Nephron (organoid): ENCODE results near the gene DSCAML1.

Experiments
- H3K27ac Mint-ChIP-seq, 3 experiments: 2 replicates each; pipeline ENCODE4 v1.8.0; 2020; ENCODE audit warnings: mixed read lengths in 3 of 3, mild to moderate bottlenecking in 2 of 3, moderate library complexity in 1 of 3
- H3K27me3 Mint-ChIP-seq: 2 replicates; pipeline ENCODE4 v1.8.0; 2021; ENCODE audit warnings: low read depth, mild to moderate bottlenecking, moderate library complexity, mixed read lengths
- H3K36me3 Mint-ChIP-seq: 2 replicates; pipeline ENCODE4 v1.8.0; 2020; ENCODE audit warnings: low read depth, mixed read lengths
- H3K4me1 Mint-ChIP-seq: 2 replicates; pipeline ENCODE4 v1.8.0; 2020; ENCODE audit warnings: mixed read lengths
- H3K4me3 Mint-ChIP-seq, 3 experiments: 2 replicates each; pipeline ENCODE4 v1.8.0; 2020; ENCODE audit warnings: mild to moderate bottlenecking in 3 of 3, mixed read lengths in 3 of 3, moderate library complexity in 2 of 3
- H3K9me3 Mint-ChIP-seq: 2 replicates; pipeline ENCODE4 v1.8.0; 2020; ENCODE audit warnings: mixed read lengths
- CTCF ChIP-seq, 3 experiments: fragments of 200-600 bp; sonication (generic); IDR thresholded peaks; one replicate each; pipeline ENCODE4 v1.5.0; 2021; ENCODE audit warnings: antibody characterized with exemption in 3 of 3; ENCODE audit not compliant: unreplicated experiment in 3 of 3

DSCAML1 gene

GRCh38 chr11:117559698-117560097 is 237.3 kb downstream of the DSCAML1 start:
- TF ChIP-seq CTCF (IDR thresholded peaks at IDR 0.05; ENCODE audit: unreplicated experiment in 3 of 3) = no peak
- Mint-ChIP-seq H3K4me3 (no peak overlapping the region), H3K36me3 (no peaks in the 10 kb centered on the region), H3K27me3 (peaks cover 38% of the 10 kb centered on the region), H3K27ac (no peak overlapping the region), H3K9me3 (no peaks in the 10 kb centered on the region), H3K4me1 (no peaks in the 10 kb centered on the region)

GRCh38 chr11:117557361-117557760 is 239.7 kb downstream of the DSCAML1 start:
- no peaks in the 10 kb centered on the region for H3K36me3 Mint-ChIP-seq
- peak overlapping the region in 1 of 3 experiments; percentile 29 for H3K27ac Mint-ChIP-seq
- no peaks in the 10 kb centered on the region for H3K9me3 Mint-ChIP-seq
- H3K27me3 Mint-ChIP-seq = peaks cover 35% of the 10 kb centered on the region
- no peaks in the 10 kb centered on the region for H3K4me1 Mint-ChIP-seq
- H3K4me3 Mint-ChIP-seq = no peak overlapping the region
- no peak for TF ChIP-seq CTCF (IDR thresholded peaks at IDR 0.05; ENCODE audit: unreplicated experiment in 3 of 3)

DNA sequence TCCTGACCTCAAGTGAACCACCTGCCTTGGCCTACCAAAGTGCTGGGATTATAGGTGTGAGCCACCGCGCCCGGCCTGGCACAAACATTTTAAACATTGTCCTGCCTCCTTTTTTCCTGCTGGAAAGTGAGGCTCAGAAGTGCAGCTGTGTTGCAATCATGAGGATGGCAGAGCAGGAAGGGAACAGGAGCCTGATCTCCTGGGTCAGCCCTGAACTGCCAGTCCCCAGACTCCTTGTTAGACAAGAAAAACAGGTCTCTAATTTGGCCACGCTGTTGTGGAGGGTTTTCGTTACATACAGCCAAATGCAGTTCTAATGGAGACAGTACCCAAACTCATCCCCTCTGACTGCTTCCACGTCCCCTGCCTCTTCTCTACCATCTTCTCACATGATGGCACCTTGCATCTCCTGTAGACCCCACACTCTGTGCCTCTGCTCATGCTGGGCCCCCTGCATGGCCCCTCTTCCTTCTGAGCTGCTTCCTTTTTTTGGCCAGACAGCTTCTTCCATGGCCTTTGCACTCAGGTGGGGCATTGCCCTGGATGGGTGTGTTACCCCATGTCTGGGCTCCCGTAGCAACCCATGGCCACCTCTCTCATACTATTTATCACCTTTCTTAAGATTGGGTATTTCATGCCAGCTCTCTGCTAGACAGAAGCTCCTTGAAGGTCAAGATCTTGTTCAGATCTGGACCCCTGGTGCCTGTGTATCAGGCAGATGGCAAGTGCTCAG is 242.2 kb downstream of the DSCAML1 start:
- Mint-ChIP-seq H3K27me3 (peaks cover 34% of the 10 kb centered on the region), H3K4me1 (no peaks in the 10 kb centered on the region), H3K9me3 (no peaks in the 10 kb centered on the region), H3K27ac (no peak overlapping the region), H3K36me3 (no peaks in the 10 kb centered on the region), H3K4me3 (no peak overlapping the region)
- no peak for TF ChIP-seq CTCF (IDR thresholded peaks at IDR 0.05; ENCODE audit: unreplicated experiment in 3 of 3)

- Mint-ChIP-seq H3K27ac (no peak overlapping the region), H3K4me3 (no peak overlapping the region), H3K4me1 (peaks cover 13% of the 10 kb centered on the region), H3K9me3 (no peaks in the 10 kb centered on the region), H3K36me3 (no peaks in the 10 kb centered on the region), H3K27me3 (peaks cover 28% of the 10 kb centered on the region)
- no peak for TF ChIP-seq CTCF (IDR thresholded peaks at IDR 0.05; ENCODE audit: unreplicated experiment in 3 of 3)
These were observed 244.4 kb downstream of the DSCAML1 start for GRCh38 chr11:117552626-117553025.

DNA sequence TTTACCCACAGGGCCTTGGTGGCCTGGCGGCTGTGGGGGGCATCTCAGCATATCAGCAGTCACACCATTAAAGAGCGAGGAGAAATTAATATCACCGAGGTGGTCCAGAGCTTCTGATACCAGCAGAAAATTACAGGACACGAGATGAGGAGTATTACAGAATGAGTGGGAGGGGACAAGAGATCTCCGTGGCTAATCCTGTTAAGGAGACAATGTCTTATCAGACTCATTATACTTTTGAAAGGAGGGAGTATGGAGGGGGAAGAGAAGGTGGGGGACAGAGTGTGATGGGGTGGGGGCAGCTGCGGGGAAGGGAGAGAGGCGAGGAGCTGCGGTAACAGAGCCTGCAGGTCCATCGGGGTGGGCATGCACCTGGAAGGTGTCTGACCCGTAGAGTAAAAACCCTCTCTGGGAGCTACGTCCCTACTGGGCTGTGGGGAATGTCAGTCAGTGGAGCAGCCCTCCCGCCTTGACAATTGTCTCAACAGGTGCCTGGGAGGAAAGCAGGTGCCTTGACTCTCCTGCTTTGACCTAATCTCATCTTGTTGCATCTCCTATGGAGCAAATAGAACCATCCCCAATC is 245.2 kb downstream of the DSCAML1 start:
- no peak overlapping the region for H3K4me3 Mint-ChIP-seq
- no peaks in the 10 kb centered on the region for H3K36me3 Mint-ChIP-seq
- no peak overlapping the region for H3K27ac Mint-ChIP-seq
- H3K9me3 Mint-ChIP-seq = no peaks in the 10 kb centered on the region
- peaks cover 27% of the 10 kb centered on the region for H3K27me3 Mint-ChIP-seq
- no peak for TF ChIP-seq CTCF (IDR thresholded peaks at IDR 0.05; ENCODE audit: unreplicated experiment in 3 of 3)
- H3K4me1 Mint-ChIP-seq = peaks cover 19% of the 10 kb centered on the region

DNA sequence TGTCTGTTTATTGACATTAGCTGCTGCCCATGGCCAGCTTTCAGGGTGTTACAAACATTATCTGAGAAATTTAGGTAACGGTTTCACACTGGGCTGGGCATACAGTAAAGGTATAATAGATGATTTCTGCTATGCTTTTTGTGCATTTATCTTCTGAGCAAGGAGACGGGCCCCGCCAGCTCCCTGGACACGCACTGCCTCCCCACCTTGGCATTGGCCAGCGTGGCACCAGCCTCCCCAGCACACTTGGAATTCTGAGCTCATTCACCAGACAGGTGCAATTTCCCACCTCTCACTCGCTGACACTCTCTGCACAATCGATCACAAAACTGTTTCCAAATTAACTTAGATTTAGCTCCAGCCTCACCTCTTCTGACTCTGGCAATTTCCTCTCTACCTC is 246.6 kb downstream of the DSCAML1 start:
- no peaks in the 10 kb centered on the region for H3K9me3 Mint-ChIP-seq
- TF ChIP-seq CTCF (IDR thresholded peaks at IDR 0.05; ENCODE audit: unreplicated experiment in 3 of 3) = no peak
- peaks cover 23% of the 10 kb centered on the region for H3K4me1 Mint-ChIP-seq
- no peak overlapping the region for H3K27ac Mint-ChIP-seq
- H3K27me3 Mint-ChIP-seq = peaks cover 24% of the 10 kb centered on the region
- no peaks in the 10 kb centered on the region for H3K36me3 Mint-ChIP-seq
- no peak overlapping the region for H3K4me3 Mint-ChIP-seq
